Esophagus squamous epithelium (tissue), 4 donors: ENCODE results near the gene WWTR1.

ENCODE experiments used
- POLR2A ChIP-seq, 4 donors: fragments of 450-650 bp; IDR thresholded peaks; one replicate each; pipeline ENCODE4 v1.6.1; 2017; ENCODE audit warnings: antibody characterized with exemption in 4 of 4, mild to moderate bottlenecking in 4 of 4, moderate library complexity in 3 of 4
- TF ChIP-seq, protein P1 (sequence below), 6 experiments: fragments of 450-650 bp in 4 of 6; fragments of 200-600 bp in 2 of 6; sonication (generic) in 2 of 6; IDR thresholded peaks; one replicate each; pipeline ENCODE4 v1.5.1; 2016 to 2019; ENCODE audit warnings: antibody characterized with exemption in 6 of 6, mild to moderate bottlenecking in 4 of 6, moderate library complexity in 4 of 6

DNA sequence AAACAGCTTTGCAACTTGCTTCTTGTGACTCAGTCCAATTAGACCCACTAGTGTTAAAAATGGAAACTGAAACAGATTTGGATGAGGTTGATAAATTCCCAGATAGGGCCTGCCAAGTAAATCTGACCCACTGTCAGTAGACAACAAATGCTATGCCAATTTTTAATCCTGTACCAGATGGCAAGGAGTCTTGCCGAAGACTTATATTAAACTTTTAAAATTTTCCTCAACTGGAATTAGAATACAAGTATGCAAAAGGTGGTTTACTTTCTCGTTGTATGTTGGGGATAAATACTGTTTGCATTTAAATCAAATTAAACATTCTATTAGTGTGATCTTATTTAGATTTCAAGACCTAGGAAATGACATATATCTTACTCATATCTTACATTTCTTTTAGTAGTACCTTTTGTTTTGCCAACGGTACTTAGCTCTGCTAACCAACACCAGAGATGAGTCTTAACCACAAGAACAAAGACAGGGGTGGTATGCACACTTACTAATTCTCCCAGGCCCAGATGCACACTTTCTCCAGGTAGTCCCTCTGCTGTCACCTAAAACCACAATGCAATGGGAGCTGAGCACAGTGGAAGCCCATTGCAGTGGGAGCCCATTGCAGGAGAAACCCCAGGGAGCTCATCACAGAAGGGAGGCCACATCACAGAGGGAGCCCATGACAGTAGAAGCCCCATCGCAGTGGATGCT, 77.8 kb downstream of the WWTR1 start:
- no peak for TF ChIP-seq POLR2A (IDR thresholded peaks at IDR 0.05)
- TF ChIP-seq, protein P1, sequence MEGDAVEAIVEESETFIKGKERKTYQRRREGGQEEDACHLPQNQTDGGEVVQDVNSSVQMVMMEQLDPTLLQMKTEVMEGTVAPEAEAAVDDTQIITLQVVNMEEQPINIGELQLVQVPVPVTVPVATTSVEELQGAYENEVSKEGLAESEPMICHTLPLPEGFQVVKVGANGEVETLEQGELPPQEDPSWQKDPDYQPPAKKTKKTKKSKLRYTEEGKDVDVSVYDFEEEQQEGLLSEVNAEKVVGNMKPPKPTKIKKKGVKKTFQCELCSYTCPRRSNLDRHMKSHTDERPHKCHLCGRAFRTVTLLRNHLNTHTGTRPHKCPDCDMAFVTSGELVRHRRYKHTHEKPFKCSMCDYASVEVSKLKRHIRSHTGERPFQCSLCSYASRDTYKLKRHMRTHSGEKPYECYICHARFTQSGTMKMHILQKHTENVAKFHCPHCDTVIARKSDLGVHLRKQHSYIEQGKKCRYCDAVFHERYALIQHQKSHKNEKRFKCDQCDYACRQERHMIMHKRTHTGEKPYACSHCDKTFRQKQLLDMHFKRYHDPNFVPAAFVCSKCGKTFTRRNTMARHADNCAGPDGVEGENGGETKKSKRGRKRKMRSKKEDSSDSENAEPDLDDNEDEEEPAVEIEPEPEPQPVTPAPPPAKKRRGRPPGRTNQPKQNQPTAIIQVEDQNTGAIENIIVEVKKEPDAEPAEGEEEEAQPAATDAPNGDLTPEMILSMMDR (IDR thresholded peaks at IDR 0.05), result no peak
